Measurements from ENCODE around the gene RBBP8. TPM values are rescaled to one million over a fixed set of nuclear protein-coding genes. Genes with fewer than 3 reads are reported as not detected.

Gene RBBP8
- total RNA-seq, 1 donor from 2014 or later, result 13.6 TPM

DNA sequence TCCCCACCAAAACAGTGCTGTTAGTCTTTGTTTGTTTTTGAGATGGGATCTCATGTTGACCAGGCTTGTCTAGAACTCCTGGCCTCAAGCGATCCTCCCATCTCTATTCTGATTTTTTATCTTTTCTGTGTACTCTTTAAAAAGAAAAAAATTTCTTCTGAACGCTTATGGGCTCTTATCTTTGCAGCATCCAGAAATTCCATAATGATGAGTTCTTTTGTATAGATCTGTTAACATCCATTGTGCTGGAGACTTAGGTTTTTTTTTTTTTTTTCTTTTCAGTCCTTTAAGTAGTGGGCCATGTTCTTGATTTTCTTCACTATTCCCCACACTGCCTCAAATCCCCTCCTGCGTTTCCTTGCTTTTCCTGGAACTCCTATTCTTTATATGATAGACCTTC is 31.0 kb downstream of the RBBP8 start:
- H3K9me3 Mint-ChIP-seq (ENCODE audit: unreplicated experiment), result no peaks in the 10 kb centered on the region
- TF ChIP-seq CTCF (IDR thresholded peaks at IDR 0.05; ENCODE audit: partially characterized antibody, unreplicated experiment), result no peak
- H3K27me3 Mint-ChIP-seq (ENCODE audit: unreplicated experiment), result no peaks in the 10 kb centered on the region
- no peaks in the 10 kb centered on the region for H3K4me1 Mint-ChIP-seq (ENCODE audit: low read depth, unreplicated experiment)
- DNase-seq, result no peak
- H3K36me3 Mint-ChIP-seq (ENCODE audit: unreplicated experiment), result no peaks in the 10 kb centered on the region
- no peak overlapping the region for H3K4me3 Mint-ChIP-seq (ENCODE audit: unreplicated experiment)
- H3K27ac Mint-ChIP-seq (ENCODE audit: unreplicated experiment), result no peak overlapping the region

DNA sequence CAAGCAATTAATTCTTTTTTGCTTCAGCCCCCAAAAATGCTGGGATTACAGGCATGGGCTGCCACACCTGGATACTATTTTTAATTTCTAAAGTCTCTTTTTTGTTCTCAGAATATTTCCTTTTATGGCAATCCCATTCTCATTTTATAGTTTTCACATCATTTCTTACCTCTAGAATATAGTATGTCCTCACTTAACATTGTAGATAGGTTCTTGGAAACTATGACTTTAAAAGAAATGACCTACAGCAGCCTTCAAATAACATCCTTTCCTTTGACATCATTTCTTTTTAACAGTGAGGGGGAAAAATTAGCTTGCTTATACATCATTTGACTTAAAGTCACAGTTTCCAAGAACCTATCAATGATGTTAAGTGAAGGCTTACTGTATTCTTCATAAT is 31.6 kb downstream of the RBBP8 start:
- H3K36me3 Mint-ChIP-seq (ENCODE audit: unreplicated experiment), result no peaks in the 10 kb centered on the region
- no peak for TF ChIP-seq CTCF (IDR thresholded peaks at IDR 0.05; ENCODE audit: partially characterized antibody, unreplicated experiment)
- no peaks in the 10 kb centered on the region for H3K4me1 Mint-ChIP-seq (ENCODE audit: low read depth, unreplicated experiment)
- no peak overlapping the region for H3K4me3 Mint-ChIP-seq (ENCODE audit: unreplicated experiment)
- no peak for DNase-seq
- no peak overlapping the region for H3K27ac Mint-ChIP-seq (ENCODE audit: unreplicated experiment)
- no peaks in the 10 kb centered on the region for H3K9me3 Mint-ChIP-seq (ENCODE audit: unreplicated experiment)
- H3K27me3 Mint-ChIP-seq (ENCODE audit: unreplicated experiment), result no peaks in the 10 kb centered on the region

GRCh38 chr18:22971038-22971437 is 37.9 kb downstream of the RBBP8 start:
- Mint-ChIP-seq H3K4me3 (ENCODE audit: unreplicated experiment) (no peak overlapping the region), H3K27ac (ENCODE audit: unreplicated experiment) (no peak overlapping the region), H3K4me1 (ENCODE audit: low read depth, unreplicated experiment) (no peaks in the 10 kb centered on the region), H3K9me3 (ENCODE audit: unreplicated experiment) (no peaks in the 10 kb centered on the region), H3K27me3 (ENCODE audit: unreplicated experiment) (no peaks in the 10 kb centered on the region), H3K36me3 (ENCODE audit: unreplicated experiment) (no peaks in the 10 kb centered on the region)
- DNase-seq, result no peak
- TF ChIP-seq CTCF (IDR thresholded peaks at IDR 0.05; ENCODE audit: partially characterized antibody, unreplicated experiment), result no peak

GRCh38 chr18:22974001-22974400 is 40.9 kb downstream of the RBBP8 start:
- Mint-ChIP-seq H3K27ac (ENCODE audit: unreplicated experiment) (no peak overlapping the region), H3K4me1 (ENCODE audit: low read depth, unreplicated experiment) (no peaks in the 10 kb centered on the region), H3K27me3 (ENCODE audit: unreplicated experiment) (no peaks in the 10 kb centered on the region), H3K9me3 (ENCODE audit: unreplicated experiment) (no peaks in the 10 kb centered on the region), H3K36me3 (ENCODE audit: unreplicated experiment) (no peaks in the 10 kb centered on the region), H3K4me3 (ENCODE audit: unreplicated experiment) (no peak overlapping the region)
- no peak for TF ChIP-seq CTCF (IDR thresholded peaks at IDR 0.05; ENCODE audit: partially characterized antibody, unreplicated experiment)
- DNase-seq, result no peak

DNA sequence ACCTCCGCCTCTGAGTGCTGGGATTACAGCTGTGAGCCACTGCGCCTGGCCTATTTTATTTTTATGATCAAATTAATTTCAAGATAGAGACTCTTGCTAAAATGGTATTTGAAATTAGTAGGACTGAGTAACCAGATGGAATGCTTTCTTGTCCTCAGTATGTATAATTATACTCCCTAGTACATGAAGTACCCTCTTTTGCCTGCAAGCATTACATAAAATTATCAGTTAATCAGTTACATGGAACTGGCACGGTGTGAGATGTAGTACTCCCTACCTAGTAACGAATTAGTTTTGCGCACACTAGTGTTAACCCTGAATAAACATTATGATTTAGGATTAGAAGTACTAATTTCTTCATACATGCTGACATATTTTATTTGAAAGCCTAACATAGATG is 41.6 kb downstream of the RBBP8 start:
- H3K4me3 Mint-ChIP-seq (ENCODE audit: unreplicated experiment), result no peak overlapping the region
- H3K27ac Mint-ChIP-seq (ENCODE audit: unreplicated experiment), result no peak overlapping the region
- no peak for TF ChIP-seq CTCF (IDR thresholded peaks at IDR 0.05; ENCODE audit: partially characterized antibody, unreplicated experiment)
- H3K9me3 Mint-ChIP-seq (ENCODE audit: unreplicated experiment), result no peaks in the 10 kb centered on the region
- no peak for DNase-seq
- no peaks in the 10 kb centered on the region for H3K27me3 Mint-ChIP-seq (ENCODE audit: unreplicated experiment)
- no peaks in the 10 kb centered on the region for H3K4me1 Mint-ChIP-seq (ENCODE audit: low read depth, unreplicated experiment)
- no peaks in the 10 kb centered on the region for H3K36me3 Mint-ChIP-seq (ENCODE audit: unreplicated experiment)
